ENCODE results near the gene PAN2. TPM values are rescaled to one million over a fixed set of nuclear protein-coding genes. Genes with fewer than 3 reads are reported as not detected.

Gene PAN2
- total and polyA plus RNA-seq, 10 of the 15 experiments (the other 5 are each of a cell fraction or from before 2014, with no cell fraction given) = 14.4 to 61.8 (median 34.9) TPM

DNA sequence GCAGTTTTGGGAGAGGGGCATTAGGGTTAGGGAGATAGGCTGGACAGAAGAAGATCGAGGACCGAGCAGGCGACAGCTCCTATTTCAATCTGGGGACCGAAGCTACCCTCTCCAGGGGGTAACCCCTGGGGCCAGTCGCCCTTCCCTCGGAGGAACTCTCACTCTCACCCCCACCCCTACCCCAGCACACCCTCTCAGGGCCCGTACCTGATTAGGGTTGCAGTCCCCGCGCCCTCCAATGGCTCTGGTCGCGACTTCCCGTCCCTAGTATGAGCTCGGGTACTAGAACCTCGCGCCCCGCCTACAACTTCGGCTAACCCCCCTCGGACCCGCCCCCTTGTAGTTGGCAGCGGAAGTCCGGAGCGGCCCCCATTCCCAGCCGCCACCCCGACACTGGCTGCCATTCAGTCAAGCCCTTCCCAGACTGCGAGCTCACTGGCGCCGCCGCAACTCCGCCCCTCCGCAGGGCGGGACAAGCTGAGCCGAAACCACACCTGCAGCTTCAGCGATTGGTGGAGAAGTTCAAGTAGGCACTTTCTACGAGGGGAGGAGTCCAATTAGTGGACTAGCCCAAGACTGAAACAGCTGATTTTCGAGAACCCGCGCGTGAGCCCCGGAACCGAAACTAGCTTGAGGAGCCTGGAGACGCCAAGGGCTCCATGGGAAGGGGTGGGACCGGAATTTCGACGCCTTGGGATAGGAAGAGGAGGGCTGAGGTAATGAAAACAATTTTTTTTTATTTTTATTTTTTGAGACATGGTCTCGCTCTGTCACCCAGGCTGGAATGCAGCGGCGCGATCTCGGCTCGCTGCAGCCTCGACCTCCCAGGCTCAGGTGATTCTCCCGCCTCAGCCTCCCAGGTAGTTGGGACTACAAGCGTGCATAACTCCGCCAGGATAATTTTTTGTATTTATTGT is 26.3 kb upstream of the PAN2 start, which contains the start of gene STAT2 (continued):
- TF ChIP-seq ETV6 (conservative IDR thresholded peaks at IDR 0.05 in 1 of 2, IDR thresholded peaks at IDR 0.05 in 1 of 2; ENCODE audit: borderline replicate concordance in 1 of 2, low read depth in 1 of 2) (peak in 1 of 2 experiments; percentile 50; a peak in 1 of 4 replicates), RAD21 (IDR thresholded peaks at IDR 0.05; ENCODE audit: insufficient read depth, low read depth, low read length) (no peak), YY1 (IDR thresholded peaks at IDR 0.05; ENCODE audit: low read depth, low read length) (peak; percentile 34; the same call in 1 of the 2 replicates), ZNF207 (IDR thresholded peaks at IDR 0.05; ENCODE audit: borderline replicate concordance) (0 out of 2 replicates have a peak, but pooled peaks have one; percentile 42), RELA (IDR thresholded peaks at IDR 0.05; ENCODE audit: borderline replicate concordance, partially characterized antibody) (peak; percentile 32), NR2C1 (IDR thresholded peaks at IDR 0.05) (peak; percentile 47; the same call in 1 of the 2 replicates), CHD4 (IDR thresholded peaks at IDR 0.05) (no peak), ZNF274 (IDR thresholded peaks at IDR 0.05; ENCODE audit: insufficient read depth, insufficient read length) (no peak), GATAD2B (conservative IDR thresholded peaks at IDR 0.05; ENCODE audit: low read depth) (peak; percentile 48; the same call in 1 of the 2 replicates), SREBF1 (IDR thresholded peaks at IDR 0.05; ENCODE audit: low read length) (peak; percentile 13; the same call in 1 of the 2 replicates), CHD2 (IDR thresholded peaks at IDR 0.05; ENCODE audit: borderline replicate concordance, low read depth, low read length) (peak; percentile 85), FOXK2 (IDR thresholded peaks at IDR 0.05) (peak; percentile 75; the same call in 1 of the 2 replicates), HDAC6 (IDR thresholded peaks at IDR 0.05; ENCODE audit: unreplicated experiment) (no peak), RAD51 (IDR thresholded peaks at IDR 0.05) (peak; percentile 69), STAT3 (IDR thresholded peaks at IDR 0.05; ENCODE audit: low read depth, low read length) (0 out of 2 replicates have a peak, but pooled peaks have one; percentile 20), KDM1A (IDR thresholded peaks at IDR 0.05; ENCODE audit: borderline replicate concordance) (no peak)
- TF ChIP-seq, protein P1, sequence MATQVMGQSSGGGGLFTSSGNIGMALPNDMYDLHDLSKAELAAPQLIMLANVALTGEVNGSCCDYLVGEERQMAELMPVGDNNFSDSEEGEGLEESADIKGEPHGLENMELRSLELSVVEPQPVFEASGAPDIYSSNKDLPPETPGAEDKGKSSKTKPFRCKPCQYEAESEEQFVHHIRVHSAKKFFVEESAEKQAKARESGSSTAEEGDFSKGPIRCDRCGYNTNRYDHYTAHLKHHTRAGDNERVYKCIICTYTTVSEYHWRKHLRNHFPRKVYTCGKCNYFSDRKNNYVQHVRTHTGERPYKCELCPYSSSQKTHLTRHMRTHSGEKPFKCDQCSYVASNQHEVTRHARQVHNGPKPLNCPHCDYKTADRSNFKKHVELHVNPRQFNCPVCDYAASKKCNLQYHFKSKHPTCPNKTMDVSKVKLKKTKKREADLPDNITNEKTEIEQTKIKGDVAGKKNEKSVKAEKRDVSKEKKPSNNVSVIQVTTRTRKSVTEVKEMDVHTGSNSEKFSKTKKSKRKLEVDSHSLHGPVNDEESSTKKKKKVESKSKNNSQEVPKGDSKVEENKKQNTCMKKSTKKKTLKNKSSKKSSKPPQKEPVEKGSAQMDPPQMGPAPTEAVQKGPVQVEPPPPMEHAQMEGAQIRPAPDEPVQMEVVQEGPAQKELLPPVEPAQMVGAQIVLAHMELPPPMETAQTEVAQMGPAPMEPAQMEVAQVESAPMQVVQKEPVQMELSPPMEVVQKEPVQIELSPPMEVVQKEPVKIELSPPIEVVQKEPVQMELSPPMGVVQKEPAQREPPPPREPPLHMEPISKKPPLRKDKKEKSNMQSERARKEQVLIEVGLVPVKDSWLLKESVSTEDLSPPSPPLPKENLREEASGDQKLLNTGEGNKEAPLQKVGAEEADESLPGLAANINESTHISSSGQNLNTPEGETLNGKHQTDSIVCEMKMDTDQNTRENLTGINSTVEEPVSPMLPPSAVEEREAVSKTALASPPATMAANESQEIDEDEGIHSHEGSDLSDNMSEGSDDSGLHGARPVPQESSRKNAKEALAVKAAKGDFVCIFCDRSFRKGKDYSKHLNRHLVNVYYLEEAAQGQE (IDR thresholded peaks at IDR 0.05; ENCODE audit: low read depth, low read length) = peak; percentile 42; the same call in 1 of the 2 replicates
- TF ChIP-seq, protein P2, sequence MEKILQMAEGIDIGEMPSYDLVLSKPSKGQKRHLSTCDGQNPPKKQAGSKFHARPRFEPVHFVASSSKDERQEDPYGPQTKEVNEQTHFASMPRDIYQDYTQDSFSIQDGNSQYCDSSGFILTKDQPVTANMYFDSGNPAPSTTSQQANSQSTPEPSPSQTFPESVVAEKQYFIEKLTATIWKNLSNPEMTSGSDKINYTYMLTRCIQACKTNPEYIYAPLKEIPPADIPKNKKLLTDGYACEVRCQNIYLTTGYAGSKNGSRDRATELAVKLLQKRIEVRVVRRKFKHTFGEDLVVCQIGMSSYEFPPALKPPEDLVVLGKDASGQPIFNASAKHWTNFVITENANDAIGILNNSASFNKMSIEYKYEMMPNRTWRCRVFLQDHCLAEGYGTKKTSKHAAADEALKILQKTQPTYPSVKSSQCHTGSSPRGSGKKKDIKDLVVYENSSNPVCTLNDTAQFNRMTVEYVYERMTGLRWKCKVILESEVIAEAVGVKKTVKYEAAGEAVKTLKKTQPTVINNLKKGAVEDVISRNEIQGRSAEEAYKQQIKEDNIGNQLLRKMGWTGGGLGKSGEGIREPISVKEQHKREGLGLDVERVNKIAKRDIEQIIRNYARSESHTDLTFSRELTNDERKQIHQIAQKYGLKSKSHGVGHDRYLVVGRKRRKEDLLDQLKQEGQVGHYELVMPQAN (conservative IDR thresholded peaks at IDR 0.05) = peak; percentile 78; the same call in 1 of the 2 replicates
- TF ChIP-seq, protein P3, sequence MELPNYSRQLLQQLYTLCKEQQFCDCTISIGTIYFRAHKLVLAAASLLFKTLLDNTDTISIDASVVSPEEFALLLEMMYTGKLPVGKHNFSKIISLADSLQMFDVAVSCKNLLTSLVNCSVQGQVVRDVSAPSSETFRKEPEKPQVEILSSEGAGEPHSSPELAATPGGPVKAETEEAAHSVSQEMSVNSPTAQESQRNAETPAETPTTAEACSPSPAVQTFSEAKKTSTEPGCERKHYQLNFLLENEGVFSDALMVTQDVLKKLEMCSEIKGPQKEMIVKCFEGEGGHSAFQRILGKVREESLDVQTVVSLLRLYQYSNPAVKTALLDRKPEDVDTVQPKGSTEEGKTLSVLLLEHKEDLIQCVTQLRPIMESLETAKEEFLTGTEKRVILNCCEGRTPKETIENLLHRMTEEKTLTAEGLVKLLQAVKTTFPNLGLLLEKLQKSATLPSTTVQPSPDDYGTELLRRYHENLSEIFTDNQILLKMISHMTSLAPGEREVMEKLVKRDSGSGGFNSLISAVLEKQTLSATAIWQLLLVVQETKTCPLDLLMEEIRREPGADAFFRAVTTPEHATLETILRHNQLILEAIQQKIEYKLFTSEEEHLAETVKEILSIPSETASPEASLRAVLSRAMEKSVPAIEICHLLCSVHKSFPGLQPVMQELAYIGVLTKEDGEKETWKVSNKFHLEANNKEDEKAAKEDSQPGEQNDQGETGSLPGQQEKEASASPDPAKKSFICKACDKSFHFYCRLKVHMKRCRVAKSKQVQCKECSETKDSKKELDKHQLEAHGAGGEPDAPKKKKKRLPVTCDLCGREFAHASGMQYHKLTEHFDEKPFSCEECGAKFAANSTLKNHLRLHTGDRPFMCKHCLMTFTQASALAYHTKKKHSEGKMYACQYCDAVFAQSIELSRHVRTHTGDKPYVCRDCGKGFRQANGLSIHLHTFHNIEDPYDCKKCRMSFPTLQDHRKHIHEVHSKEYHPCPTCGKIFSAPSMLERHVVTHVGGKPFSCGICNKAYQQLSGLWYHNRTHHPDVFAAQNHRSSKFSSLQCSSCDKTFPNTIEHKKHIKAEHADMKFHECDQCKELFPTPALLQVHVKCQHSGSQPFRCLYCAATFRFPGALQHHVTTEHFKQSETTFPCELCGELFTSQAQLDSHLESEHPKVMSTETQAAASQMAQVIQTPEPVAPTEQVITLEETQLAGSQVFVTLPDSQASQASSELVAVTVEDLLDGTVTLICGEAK (IDR thresholded peaks at IDR 0.05; ENCODE audit: borderline replicate concordance) = peak; percentile 76; the same call in 1 of the 2 replicates
